Measurements from ENCODE around the gene ELP4.

Gene ELP4

GRCh38 chr11:31500560-31500959 is 9.0 kb upstream of the ELP4 start:
- Histone ChIP-seq H3K9ac (ENCODE audit: low read depth, low read length, poor library complexity, severe bottlenecking) (no peak overlapping the region), H3K9me2 (replicated peaks; ENCODE audit: low read depth, low read length) (no peaks in the 10 kb centered on the region), H2AFZ (ENCODE audit: low read length) (no peak overlapping the region), H4K20me1 (ENCODE audit: insufficient read depth, low read length, poor library complexity, severe bottlenecking) (peaks cover 13% of the 10 kb centered on the region), H3K36me3 (ENCODE audit: insufficient read depth, low read length) (no peaks in the 10 kb centered on the region), H3K4me3 (ENCODE audit: low read length, poor library complexity, severe bottlenecking) (no peak overlapping the region), H3F3A (ENCODE audit: low read depth) (no peaks in the 10 kb centered on the region), H3K79me2 (ENCODE audit: insufficient read depth, low read length) (peaks cover 84% of the 10 kb centered on the region), H3K9me3 (ENCODE audit: insufficient read depth, low read depth, low read length) (no peaks in the 10 kb centered on the region), H3K4me2 (ENCODE audit: low read depth, low read length, poor library complexity, severe bottlenecking) (peak overlapping the region; percentile 22), H3K27me3 (ENCODE audit: insufficient read depth, low read length, poor library complexity, severe bottlenecking) (no peaks in the 10 kb centered on the region), H3K4me1 (ENCODE audit: insufficient read depth, low read length, poor library complexity, severe bottlenecking) (peaks cover 22% of the 10 kb centered on the region)
- TF ChIP-seq EZH2phosphoT487 (IDR thresholded peaks at IDR 0.05; ENCODE audit: borderline replicate concordance), result no peak
- TF ChIP-seq, protein P1, sequence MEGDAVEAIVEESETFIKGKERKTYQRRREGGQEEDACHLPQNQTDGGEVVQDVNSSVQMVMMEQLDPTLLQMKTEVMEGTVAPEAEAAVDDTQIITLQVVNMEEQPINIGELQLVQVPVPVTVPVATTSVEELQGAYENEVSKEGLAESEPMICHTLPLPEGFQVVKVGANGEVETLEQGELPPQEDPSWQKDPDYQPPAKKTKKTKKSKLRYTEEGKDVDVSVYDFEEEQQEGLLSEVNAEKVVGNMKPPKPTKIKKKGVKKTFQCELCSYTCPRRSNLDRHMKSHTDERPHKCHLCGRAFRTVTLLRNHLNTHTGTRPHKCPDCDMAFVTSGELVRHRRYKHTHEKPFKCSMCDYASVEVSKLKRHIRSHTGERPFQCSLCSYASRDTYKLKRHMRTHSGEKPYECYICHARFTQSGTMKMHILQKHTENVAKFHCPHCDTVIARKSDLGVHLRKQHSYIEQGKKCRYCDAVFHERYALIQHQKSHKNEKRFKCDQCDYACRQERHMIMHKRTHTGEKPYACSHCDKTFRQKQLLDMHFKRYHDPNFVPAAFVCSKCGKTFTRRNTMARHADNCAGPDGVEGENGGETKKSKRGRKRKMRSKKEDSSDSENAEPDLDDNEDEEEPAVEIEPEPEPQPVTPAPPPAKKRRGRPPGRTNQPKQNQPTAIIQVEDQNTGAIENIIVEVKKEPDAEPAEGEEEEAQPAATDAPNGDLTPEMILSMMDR (conservative IDR thresholded peaks at IDR 0.05; ENCODE audit: low read length), result no peak

GRCh38 chr11:31509051-31509428 is 527 bp upstream of the ELP4 start:
- Histone ChIP-seq H3K9me3 (ENCODE audit: insufficient read depth, low read depth, low read length) (no peaks in the 10 kb centered on the region), H4K20me1 (ENCODE audit: insufficient read depth, low read length, poor library complexity, severe bottlenecking) (peaks cover 14% of the 10 kb centered on the region), H3K36me3 (ENCODE audit: insufficient read depth, low read length) (no peaks in the 10 kb centered on the region), H3K4me1 (ENCODE audit: insufficient read depth, low read length, poor library complexity, severe bottlenecking) (peaks cover 46% of the 10 kb centered on the region), H3K9ac (ENCODE audit: low read depth, low read length, poor library complexity, severe bottlenecking) (peak overlapping the region; percentile 86), H2AFZ (ENCODE audit: low read length) (peak overlapping the region; percentile 95), H3K4me3 (ENCODE audit: low read length, poor library complexity, severe bottlenecking) (peak overlapping the region; percentile 98), H3F3A (ENCODE audit: low read depth) (no peaks in the 10 kb centered on the region), H3K4me2 (ENCODE audit: low read depth, low read length, poor library complexity, severe bottlenecking) (peak overlapping the region; percentile 76), H3K27me3 (ENCODE audit: insufficient read depth, low read length, poor library complexity, severe bottlenecking) (no peaks in the 10 kb centered on the region), H3K9me2 (replicated peaks; ENCODE audit: low read depth, low read length) (no peaks in the 10 kb centered on the region), H3K79me2 (ENCODE audit: insufficient read depth, low read length) (peaks cover 71% of the 10 kb centered on the region)
- TF ChIP-seq EZH2phosphoT487 (IDR thresholded peaks at IDR 0.05; ENCODE audit: borderline replicate concordance), result no peak
- TF ChIP-seq, protein P1 (conservative IDR thresholded peaks at IDR 0.05; ENCODE audit: low read length), result no peak

DNA sequence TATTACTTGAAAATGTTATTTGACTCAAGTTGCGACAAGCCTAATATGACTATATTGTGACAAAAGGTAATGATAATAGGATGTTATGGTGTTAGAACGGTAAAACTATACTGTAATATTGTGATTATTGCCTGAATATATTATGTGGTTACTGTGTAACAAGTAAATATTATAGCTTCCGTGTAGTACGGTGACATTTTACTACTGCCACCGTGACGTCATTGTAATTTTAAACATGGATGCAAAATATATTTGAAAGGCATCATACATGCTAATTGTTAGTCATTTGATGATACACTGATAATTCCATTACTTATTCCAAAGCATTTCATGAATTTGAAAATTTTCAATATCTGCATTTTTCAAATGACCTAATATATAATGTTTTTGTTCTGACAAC is 2.5 kb downstream of the ELP4 start:
- peak overlapping the region; percentile 82 for H3K4me2 ChIP-seq (ENCODE audit: low read depth, low read length, poor library complexity, severe bottlenecking)
- TF ChIP-seq EZH2phosphoT487 (IDR thresholded peaks at IDR 0.05; ENCODE audit: borderline replicate concordance), result no peak
- TF ChIP-seq, protein P1 (conservative IDR thresholded peaks at IDR 0.05; ENCODE audit: low read length), result no peak
- H3K27me3 ChIP-seq (ENCODE audit: insufficient read depth, low read length, poor library complexity, severe bottlenecking), result no peaks in the 10 kb centered on the region
- H3K4me1 ChIP-seq (ENCODE audit: insufficient read depth, low read length, poor library complexity, severe bottlenecking), result peaks cover 43% of the 10 kb centered on the region
- H3K9me3 ChIP-seq (ENCODE audit: insufficient read depth, low read depth, low read length), result no peaks in the 10 kb centered on the region
- H3F3A ChIP-seq (ENCODE audit: low read depth), result no peaks in the 10 kb centered on the region; the same call in 1 of the 2 replicates
- H3K4me3 ChIP-seq (ENCODE audit: low read length, poor library complexity, severe bottlenecking), result peak overlapping the region; percentile 98
- H3K36me3 ChIP-seq (ENCODE audit: insufficient read depth, low read length), result no peaks in the 10 kb centered on the region
- H3K9me2 ChIP-seq (replicated peaks; ENCODE audit: low read depth, low read length), result no peaks in the 10 kb centered on the region
- H4K20me1 ChIP-seq (ENCODE audit: insufficient read depth, low read length, poor library complexity, severe bottlenecking), result peaks cover 10% of the 10 kb centered on the region
- peaks cover 50% of the 10 kb centered on the region for H3K79me2 ChIP-seq (ENCODE audit: insufficient read depth, low read length)
- peak overlapping the region; percentile 86 for H3K9ac ChIP-seq (ENCODE audit: low read depth, low read length, poor library complexity, severe bottlenecking)
- H2AFZ ChIP-seq (ENCODE audit: low read length), result no peak overlapping the region
